CD14-positive monocyte (primary cell): ENCODE measurements around the gene MAPRE2. TPM values are rescaled to one million over a fixed set of nuclear protein-coding genes. Genes with fewer than 3 reads are reported as not detected.
"Not testable (repeated sequence)": the region's sequence is repeated elsewhere in the genome, so short reads cannot be mapped to it uniquely, and the experiment has no call there.

Experiments
- DNase-seq, 3 donors: peaks; one replicate each; pipeline ENCODE4 v3.0.0-alpha.2; 2011 to 2022
- H2AFZ ChIP-seq: 2 replicates; pipeline ENCODE4 v1.6.0; 2012; ENCODE audit warnings: mild to moderate bottlenecking, low read depth, low read length, inconsistent platforms; ENCODE audit not compliant: insufficient read depth, poor library complexity, severe bottlenecking
- H3K27ac ChIP-seq, 2 donors: 1 replicate in 1 of 2; 2 replicates in 1 of 2; pipeline ENCODE4 v1.5.1; 2012 to 2013; ENCODE audit warnings: low read length in 2 of 2, control low read depth in 1 of 2, inconsistent platforms in 1 of 2, low read depth in 1 of 2, mild to moderate bottlenecking in 1 of 2
- H3K27me3 ChIP-seq, 2 donors: one replicate each; pipeline versions ENCODE4 v1.6.0 to v1.6.1; 2011 to 2013; ENCODE audit warnings: low read length in 2 of 2; ENCODE audit not compliant: control insufficient read depth in 2 of 2, insufficient read depth in 2 of 2
- H3K36me3 ChIP-seq, 2 donors: replicated peaks in 1 of 2; 1 replicate in 1 of 2; 2 replicates in 1 of 2; pipeline versions ENCODE4 v1.5.1 to v1.6.1; 2012 to 2013; ENCODE audit warnings: low read length in 2 of 2, control low read depth in 1 of 2, inconsistent platforms in 1 of 2, mild to moderate bottlenecking in 1 of 2; ENCODE audit not compliant: insufficient read depth in 2 of 2, control insufficient read depth in 1 of 2
- H3K4me1 ChIP-seq, 2 donors: 1 replicate in 1 of 2; 2 replicates in 1 of 2; pipeline versions ENCODE4 v1.5.1 to v1.6.1; 2012 to 2013; ENCODE audit warnings: low read length in 2 of 2, control low read depth in 1 of 2, inconsistent platforms in 1 of 2, mild to moderate bottlenecking in 1 of 2, moderate library complexity in 1 of 2; ENCODE audit not compliant: insufficient read depth in 2 of 2, control insufficient read depth in 1 of 2
- H3K4me2 ChIP-seq: replicated peaks from 2 replicates; pipeline ENCODE3; 2012; ENCODE audit warnings: low read length, moderate library complexity, mild to moderate bottlenecking; ENCODE audit not compliant: poor library complexity, severe bottlenecking; ENCODE audit errors: extremely low read depth
- H3K4me3 ChIP-seq, 3 experiments: fragments of 200-600 bp in 1 of 3; sonication (generic) in 1 of 3; replicated peaks in 1 of 3; 1 replicate in 2 of 3; 2 replicates in 1 of 3; pipeline ENCODE4 v1.5.1; 2011 to 2013; ENCODE audit warnings: low read length in 3 of 3, mild to moderate bottlenecking in 3 of 3, control low read depth in 2 of 3, low read depth in 2 of 3, inconsistent platforms in 1 of 3, moderate library complexity in 1 of 3
- H3K79me2 ChIP-seq: 2 replicates; pipeline ENCODE4 v1.6.0; 2012; ENCODE audit warnings: mild to moderate bottlenecking, control low read depth, inconsistent platforms, low read length, moderate library complexity; ENCODE audit not compliant: insufficient read depth
- H3K9ac ChIP-seq: 2 replicates; pipeline ENCODE4 v1.6.0; 2017; ENCODE audit warnings: low read length, mild to moderate bottlenecking; ENCODE audit not compliant: insufficient read depth, poor library complexity, severe bottlenecking
- H3K9me3 ChIP-seq, 2 donors: replicated peaks in 1 of 2; 1 replicate in 1 of 2; 2 replicates in 1 of 2; pipeline versions ENCODE4 v1.5.1 to v1.6.1; 2012 to 2013; ENCODE audit warnings: low read length in 2 of 2, control low read depth in 1 of 2; ENCODE audit not compliant: control insufficient read depth in 1 of 2, insufficient read depth in 1 of 2
- H4K20me1 ChIP-seq: 2 replicates; pipeline ENCODE4 v1.6.0; 2012; ENCODE audit warnings: mild to moderate bottlenecking, low read length, control low read depth, moderate library complexity; ENCODE audit not compliant: insufficient read depth
- H3K27ac Mint-ChIP-seq, 7 donors: one replicate each; pipeline ENCODE4 v1.8.0; 2020; ENCODE audit warnings: mild to moderate bottlenecking in 7 of 7, mixed read lengths in 7 of 7, moderate library complexity in 6 of 7, inconsistent platforms in 2 of 7
- H3K27me3 Mint-ChIP-seq, 3 donors: one replicate each; pipeline ENCODE4 v1.8.0; 2021 to 2022; ENCODE audit warnings: low read depth in 3 of 3, mild to moderate bottlenecking in 3 of 3, mixed read lengths in 3 of 3, moderate library complexity in 3 of 3, inconsistent platforms in 1 of 3
- H3K36me3 Mint-ChIP-seq, 2 donors: one replicate each; pipeline ENCODE4 v1.8.0; 2020; ENCODE audit warnings: mixed read lengths in 2 of 2, inconsistent platforms in 1 of 2, mild to moderate bottlenecking in 1 of 2
- H3K4me1 Mint-ChIP-seq: one replicate; pipeline ENCODE4 v1.8.0; 2020; ENCODE audit warnings: mild to moderate bottlenecking, mixed read lengths
- H3K4me3 Mint-ChIP-seq, 2 donors: one replicate each; pipeline ENCODE4 v1.8.0; 2020; ENCODE audit warnings: mild to moderate bottlenecking in 2 of 2, mixed read lengths in 2 of 2, moderate library complexity in 1 of 2
- H3K9me3 Mint-ChIP-seq, 7 donors: one replicate each; pipeline ENCODE4 v1.8.0; 2020 to 2022; ENCODE audit warnings: mixed read lengths in 7 of 7, mild to moderate bottlenecking in 6 of 7, moderate library complexity in 6 of 7, inconsistent platforms in 2 of 7
- WGBS: methylation state at CpG from one replicate; pipeline ENCODE4 v1.1.5; 2013; ENCODE audit warnings: missing lambda C conversion rate; ENCODE audit not compliant: insufficient coverage; 5-methylcytosine and 5-hydroxymethylcytosine counted together
- intact Hi-C, 2 donors: fragments of 100-400 bp; cut with micrococcal nuclease; formaldehyde crosslinking; loops; one replicate each; pipeline versions ENCODE4 v1.15.0 to v1.15.1; 2023
- polyA plus RNA-seq, 3 donors: library from polyadenylated mRNA; depleted of rRNA in 1 of 3; unstranded in 2 of 3; stranded (reverse) in 1 of 3; fragments of 300-500 nt in 2 of 3; fragments of >200 nt in 1 of 3; fragmentation: Illumina TruSeq in 2 of 3; gene quantifications; 1 replicate in 2 of 3; 2 replicates in 1 of 3; pipeline ENCODE4 v1.2.3, GENCODE V29; 2012 to 2021
- TF ChIP-seq, protein P1 (sequence below): fragments of 200-600 bp; IDR thresholded peaks from one replicate; pipeline ENCODE4 v1.8.0; 2022; ENCODE audit warnings: antibody characterized with exemption, mild to moderate bottlenecking

MAPRE2 gene
- polyA plus RNA-seq, 3 donors = 22.0 to 48.1 (median 37.1) TPM

DNA sequence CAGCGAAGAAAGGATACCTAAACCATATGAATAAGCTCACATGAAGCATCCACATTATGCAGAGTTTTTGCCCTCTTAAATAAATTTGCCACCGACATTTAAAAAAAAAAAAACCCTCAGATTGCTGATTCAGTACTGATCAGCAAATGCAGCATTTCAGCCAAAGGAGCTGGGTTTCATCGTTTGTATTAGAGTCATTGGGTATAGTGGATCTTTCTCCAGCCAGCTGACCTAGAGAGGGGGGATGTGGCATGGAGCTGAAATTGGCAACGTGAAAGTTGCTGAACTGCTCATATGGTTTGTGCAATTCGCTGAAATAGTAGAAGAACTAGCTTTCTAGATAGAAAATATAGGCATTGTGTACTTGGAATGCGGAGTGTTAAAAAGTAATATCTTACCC is 126.1 kb downstream of the MAPRE2 start:
- no peaks in the 10 kb centered on the region for H3K36me3 Mint-ChIP-seq
- no peak overlapping the region for H3K27ac Mint-ChIP-seq
- TF ChIP-seq, protein P1, sequence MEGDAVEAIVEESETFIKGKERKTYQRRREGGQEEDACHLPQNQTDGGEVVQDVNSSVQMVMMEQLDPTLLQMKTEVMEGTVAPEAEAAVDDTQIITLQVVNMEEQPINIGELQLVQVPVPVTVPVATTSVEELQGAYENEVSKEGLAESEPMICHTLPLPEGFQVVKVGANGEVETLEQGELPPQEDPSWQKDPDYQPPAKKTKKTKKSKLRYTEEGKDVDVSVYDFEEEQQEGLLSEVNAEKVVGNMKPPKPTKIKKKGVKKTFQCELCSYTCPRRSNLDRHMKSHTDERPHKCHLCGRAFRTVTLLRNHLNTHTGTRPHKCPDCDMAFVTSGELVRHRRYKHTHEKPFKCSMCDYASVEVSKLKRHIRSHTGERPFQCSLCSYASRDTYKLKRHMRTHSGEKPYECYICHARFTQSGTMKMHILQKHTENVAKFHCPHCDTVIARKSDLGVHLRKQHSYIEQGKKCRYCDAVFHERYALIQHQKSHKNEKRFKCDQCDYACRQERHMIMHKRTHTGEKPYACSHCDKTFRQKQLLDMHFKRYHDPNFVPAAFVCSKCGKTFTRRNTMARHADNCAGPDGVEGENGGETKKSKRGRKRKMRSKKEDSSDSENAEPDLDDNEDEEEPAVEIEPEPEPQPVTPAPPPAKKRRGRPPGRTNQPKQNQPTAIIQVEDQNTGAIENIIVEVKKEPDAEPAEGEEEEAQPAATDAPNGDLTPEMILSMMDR = no peak

DNA sequence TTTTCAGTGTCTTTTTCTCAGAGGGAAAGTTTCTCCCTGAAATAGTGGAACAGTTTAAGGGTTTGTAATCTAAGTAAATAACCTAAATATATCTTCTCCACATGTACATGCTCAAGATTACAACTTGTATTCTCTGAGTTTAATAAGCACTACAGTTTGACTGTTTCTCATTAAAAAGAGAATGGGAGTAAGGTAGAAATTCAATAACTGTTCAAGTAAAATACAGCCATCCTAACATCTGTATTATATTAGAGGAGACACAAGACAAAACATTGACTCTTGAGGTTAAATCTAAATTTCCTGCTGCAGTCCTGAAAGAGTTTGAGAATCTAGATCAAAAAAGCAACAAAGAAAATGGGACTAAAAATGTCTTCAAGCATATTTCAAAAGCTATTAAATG is 126.6 kb downstream of the MAPRE2 start:
- Histone ChIP-seq H2AFZ (no peak overlapping the region), H3K4me2 (no peak overlapping the region), H4K20me1 (no peaks in the 10 kb centered on the region), H3K79me2 (no peaks in the 10 kb centered on the region), H3K9me3 (no peaks in the 10 kb centered on the region), H3K9ac (no peak overlapping the region), H3K27me3 (no peaks in the 10 kb centered on the region), H3K36me3 (no peaks in the 10 kb centered on the region), H3K27ac (no peak overlapping the region), H3K4me3 (no peak overlapping the region), H3K4me1 (no peaks in the 10 kb centered on the region)
- Mint-ChIP-seq H3K27me3 (no peaks in the 10 kb centered on the region), H3K4me3 (no peak overlapping the region), H3K36me3 (no peaks in the 10 kb centered on the region), H3K4me1 (no peaks in the 10 kb centered on the region), H3K9me3 (peaks cover 0 to 1% (median 0%) of the 10 kb centered on the region in 7 donors), H3K27ac (no peak overlapping the region)
- TF ChIP-seq, protein P1 = no peak
- no peak for DNase-seq
- intact Hi-C loops = no loop called here

More for the DNA sequence above, 126.1 kb downstream of the MAPRE2 start:
- Histone ChIP-seq H3K4me3 (no peak overlapping the region), H3K9ac (no peak overlapping the region), H3K9me3 (no peaks in the 10 kb centered on the region), H3K27ac (no peak overlapping the region), H3K27me3 (no peaks in the 10 kb centered on the region), H3K79me2 (no peaks in the 10 kb centered on the region), H3K4me1 (no peaks in the 10 kb centered on the region), H3K36me3 (no peaks in the 10 kb centered on the region), H3K4me2 (no peak overlapping the region), H4K20me1 (no peaks in the 10 kb centered on the region), H2AFZ (no peak overlapping the region)
- H3K9me3 Mint-ChIP-seq = peaks cover 0 to 1% (median 0%) of the 10 kb centered on the region in 7 donors
- H3K4me1 Mint-ChIP-seq = no peaks in the 10 kb centered on the region
- intact Hi-C loops = no loop called here
- H3K4me3 Mint-ChIP-seq = no peak overlapping the region
- WGBS = 100% methylated on average over 1 of the region's 6 CpGs
- no peaks in the 10 kb centered on the region for H3K27me3 Mint-ChIP-seq
- DNase-seq = no peak

DNA sequence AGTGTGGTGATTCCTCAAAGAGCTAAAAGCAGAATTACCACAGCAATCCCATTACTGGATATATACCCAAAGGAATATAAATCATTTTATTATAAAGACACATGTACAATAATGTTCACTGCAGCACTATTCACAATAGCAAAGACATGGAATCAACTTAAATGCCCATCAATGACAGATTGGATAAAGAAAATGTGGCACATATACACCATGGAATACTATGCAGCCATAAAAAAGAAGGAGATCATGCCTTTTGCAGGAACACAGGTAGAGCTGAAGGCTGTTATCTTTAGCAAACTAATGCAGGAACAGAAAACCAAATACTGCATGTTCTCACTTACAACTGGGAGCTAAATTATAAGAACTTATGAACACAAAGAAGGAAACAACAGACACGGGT is 129.1 kb downstream of the MAPRE2 start:
- intact Hi-C loops = not testable (repeated sequence)

More for the DNA sequence above, 129.1 kb downstream of the MAPRE2 start:
- H3K4me3 Mint-ChIP-seq, H3K79me2 ChIP-seq, H3K4me2 ChIP-seq, H2AFZ ChIP-seq, H3K4me3 ChIP-seq, H3K4me1 Mint-ChIP-seq, H3K9ac ChIP-seq, H3K27ac Mint-ChIP-seq, H3K9me3 Mint-ChIP-seq, H3K27me3 Mint-ChIP-seq, H4K20me1 ChIP-seq, H3K4me1 ChIP-seq, H3K36me3 Mint-ChIP-seq, H3K36me3 ChIP-seq, H3K9me3 ChIP-seq, H3K27me3 ChIP-seq, DNase-seq, H3K27ac ChIP-seq: not testable (repeated sequence)
- no CpG with 5 or more reads among the region's 1 CpG for WGBS
